NCI-H2227 (cell line): ENCODE data around the gene TM9SF1.
A peak's percentile ranks its signal among the peaks of the same experiment; 100 is the strongest.

ENCODE experiments used
- DNase-seq: peaks from one replicate; lab custom pipeline; 2025; ENCODE audit not compliant: unreplicated experiment; lab: John Stamatoyannopoulos, UW

The TM9SF1 gene

GRCh38 chr14:24197056-24197450 lies 1.8 kb upstream of the TM9SF1 start:
- no peak for DNase-seq

DNA sequence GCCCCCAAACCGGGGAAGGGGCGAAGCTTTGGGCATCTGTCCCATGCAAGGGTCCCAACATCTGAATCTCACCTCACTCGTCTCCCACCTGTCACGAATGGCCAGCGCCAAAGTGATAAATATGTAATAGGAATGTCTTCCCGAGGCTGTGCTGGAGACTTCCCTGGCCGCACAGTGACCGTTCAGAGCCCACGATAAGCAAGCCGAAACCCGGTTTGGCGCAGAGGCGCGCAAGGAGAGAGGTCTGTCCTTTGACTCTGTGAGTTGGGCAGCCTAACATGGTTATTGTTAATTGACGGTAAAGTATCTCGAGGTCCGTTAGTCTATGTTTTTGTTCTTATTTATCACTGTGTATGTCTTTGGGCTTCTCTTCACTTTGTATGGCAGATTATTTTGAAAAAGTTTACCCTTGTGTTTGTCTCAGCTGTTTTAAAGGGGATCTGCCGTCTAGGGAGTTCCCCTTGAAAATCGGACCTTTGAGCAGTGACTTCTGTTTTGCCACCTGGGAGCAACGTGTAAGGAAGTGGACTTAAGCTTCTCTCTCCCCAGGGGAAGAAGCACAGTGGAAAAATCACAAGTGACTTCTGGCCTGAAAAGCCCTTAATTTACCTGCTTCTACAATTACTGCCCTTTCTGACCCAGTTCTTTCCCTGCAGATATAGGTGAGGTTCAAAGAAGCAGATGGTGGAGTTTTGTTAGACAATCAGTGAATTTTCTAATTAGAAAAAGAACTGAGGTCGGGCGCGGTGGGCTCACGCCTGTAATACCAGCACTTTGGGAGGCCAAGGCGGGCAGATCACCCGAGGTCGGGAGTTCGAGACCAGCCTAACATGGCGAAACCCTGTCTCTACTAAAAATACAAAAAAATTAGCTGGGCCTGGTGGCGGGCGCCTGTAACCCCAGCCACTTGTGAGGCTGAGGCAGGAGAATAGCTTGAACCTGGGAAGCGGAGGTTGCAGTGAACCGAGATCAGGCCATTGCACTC lies 1.1 kb upstream of the TM9SF1 start:
- DNase-seq = peak; percentile 56

GRCh38 chr14:24194873-24195185 lies 412 bp downstream of the TM9SF1 start:
- DNase-seq = no peak

- DNase-seq = no peak
These were observed 912 bp downstream of the TM9SF1 start for GRCh38 chr14:24194186-24194872.

DNA sequence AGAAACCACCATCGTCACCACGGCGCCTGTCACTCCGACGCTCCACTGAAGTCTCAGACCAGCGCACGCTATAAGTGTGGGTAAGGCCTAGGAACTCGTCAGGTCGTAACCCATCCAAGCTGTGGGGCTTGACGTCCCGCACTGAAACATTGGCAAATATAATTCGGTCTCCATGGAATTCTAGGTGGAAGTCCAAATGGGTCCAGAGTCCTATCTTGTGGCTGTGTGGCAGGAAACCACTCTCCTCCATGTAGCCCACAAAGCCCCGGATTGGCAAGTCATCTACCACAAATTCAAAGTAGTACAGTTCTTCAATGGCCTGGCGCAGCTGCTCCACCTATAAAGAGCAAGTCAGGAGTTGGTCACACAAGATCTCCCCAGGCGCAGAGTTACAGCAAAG lies 2.3 kb downstream of the TM9SF1 start:
- DNase-seq = no peak

DNA sequence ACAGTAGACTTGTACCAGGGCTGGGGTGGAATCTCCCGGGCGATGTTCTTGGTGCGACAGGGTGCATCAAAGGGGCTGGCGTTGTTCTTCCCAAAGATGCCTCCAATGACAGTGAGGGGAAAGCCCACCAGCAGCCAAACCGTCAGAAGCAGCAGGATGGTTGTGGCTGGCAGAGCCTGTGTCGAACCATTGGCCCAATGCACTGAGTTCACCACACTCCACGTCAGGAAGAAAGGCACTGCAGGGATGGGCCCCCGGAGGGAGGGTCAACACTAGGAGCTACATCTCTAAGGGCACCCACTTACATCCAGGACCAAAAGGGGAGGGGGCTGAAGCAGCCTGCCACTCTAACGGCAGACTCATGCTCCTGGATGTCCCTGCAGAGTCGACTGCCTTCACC lies 4.8 kb downstream of the TM9SF1 start:
- no peak for DNase-seq

DNA sequence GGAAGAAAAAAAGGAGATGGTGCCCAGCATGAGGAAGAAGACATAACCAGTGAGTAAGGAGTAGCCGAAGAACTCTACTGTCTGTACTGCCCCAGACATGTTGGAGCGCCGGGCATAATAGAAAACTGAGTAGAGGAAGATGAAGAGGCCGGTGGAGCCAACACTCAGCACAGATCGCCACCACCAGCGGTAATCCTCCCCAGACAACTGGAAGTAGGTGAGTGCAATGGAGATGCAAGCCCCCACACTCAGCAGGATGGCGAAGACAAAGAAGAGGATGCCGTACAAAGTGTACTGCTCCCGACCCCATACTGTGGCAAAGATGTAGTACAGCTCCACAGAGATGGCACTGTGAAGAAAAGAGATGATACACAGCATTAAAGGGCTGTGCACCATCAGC lies 5.8 kb downstream of the TM9SF1 start:
- no peak for DNase-seq

DNA sequence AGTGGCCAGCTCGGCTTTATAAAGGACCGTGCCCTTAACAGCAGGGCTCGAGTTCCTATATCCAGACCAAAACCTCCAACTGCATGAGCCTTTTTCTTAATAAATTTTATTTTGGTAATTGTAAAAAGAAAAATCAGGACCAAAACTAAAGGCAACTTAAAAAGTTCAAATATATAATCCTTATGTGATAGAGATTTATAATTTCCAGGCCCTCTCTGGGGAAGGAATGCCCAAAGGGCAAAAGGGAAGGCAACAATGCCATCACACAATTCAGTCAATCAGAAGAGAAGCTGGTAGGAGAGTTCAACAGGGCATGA lies 6.2 kb downstream of the TM9SF1 start:
- no peak for DNase-seq

DNA sequence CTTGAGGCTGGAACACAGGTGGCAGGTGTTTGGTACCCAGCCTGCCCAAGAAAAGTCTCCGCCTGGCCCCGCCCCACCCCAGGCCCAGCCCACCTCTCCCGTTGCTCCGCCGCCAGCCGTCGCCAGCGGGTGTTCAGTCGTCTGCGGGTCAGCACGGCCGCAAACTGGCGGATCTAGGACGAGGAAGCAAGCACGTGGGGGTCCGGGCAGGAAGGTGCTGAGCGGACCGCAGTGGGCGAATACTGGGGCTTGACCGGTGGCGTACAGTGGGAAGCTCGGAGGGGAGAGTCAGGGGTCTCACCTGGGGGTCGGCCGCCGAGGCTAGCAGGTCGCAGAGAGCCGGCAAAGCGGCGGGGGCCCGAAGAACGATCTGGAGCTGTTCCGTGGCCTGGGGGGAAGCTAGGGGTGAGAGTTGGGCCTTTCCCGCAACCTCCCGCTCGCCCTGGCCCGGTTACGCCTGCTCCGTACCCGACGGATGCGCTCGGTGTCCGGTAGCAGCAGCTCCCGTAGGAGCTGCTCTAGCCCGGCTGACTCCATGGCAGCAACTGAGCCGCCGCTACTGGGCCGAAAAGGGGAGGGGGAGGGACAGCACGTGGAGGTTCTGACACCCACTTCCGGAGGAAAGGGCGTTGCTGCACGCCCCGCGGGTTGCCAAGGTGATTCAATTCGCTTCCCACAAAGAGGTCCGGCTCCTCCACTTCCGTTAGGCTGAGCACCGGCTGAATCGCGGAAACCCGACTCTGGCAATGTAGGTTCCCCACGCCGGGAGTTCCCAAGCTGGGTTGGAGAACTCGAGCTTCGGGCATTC lies 6.8 kb downstream of the TM9SF1 start, which contains the start of gene IPO4:
IPO4 (minus strand) TSS at position 566 of the 808 bp plus-strand sequence; CDS start at position 537, 29 bp downstream.
- DNase-seq = peak; percentile 97

DNA sequence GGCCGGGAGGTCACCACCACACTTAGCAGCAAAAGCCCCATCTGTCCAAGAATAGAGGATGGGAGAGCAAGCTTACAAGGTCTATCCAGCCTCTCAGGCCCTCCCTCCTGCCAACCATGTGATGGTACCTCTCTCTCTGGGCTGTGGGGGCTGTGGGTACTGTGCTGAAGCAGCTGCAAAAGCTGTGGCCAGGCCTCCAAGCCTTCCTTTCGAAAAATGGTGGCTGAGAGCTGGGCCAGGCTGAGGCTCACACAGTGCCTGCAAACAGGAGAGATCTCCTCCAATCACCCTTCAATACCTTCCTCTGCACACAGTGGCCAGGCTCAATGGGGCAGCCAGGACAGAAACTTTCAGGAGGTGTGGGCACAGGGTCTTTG lies 7.7 kb downstream of the TM9SF1 start:
- DNase-seq = no peak

DNA sequence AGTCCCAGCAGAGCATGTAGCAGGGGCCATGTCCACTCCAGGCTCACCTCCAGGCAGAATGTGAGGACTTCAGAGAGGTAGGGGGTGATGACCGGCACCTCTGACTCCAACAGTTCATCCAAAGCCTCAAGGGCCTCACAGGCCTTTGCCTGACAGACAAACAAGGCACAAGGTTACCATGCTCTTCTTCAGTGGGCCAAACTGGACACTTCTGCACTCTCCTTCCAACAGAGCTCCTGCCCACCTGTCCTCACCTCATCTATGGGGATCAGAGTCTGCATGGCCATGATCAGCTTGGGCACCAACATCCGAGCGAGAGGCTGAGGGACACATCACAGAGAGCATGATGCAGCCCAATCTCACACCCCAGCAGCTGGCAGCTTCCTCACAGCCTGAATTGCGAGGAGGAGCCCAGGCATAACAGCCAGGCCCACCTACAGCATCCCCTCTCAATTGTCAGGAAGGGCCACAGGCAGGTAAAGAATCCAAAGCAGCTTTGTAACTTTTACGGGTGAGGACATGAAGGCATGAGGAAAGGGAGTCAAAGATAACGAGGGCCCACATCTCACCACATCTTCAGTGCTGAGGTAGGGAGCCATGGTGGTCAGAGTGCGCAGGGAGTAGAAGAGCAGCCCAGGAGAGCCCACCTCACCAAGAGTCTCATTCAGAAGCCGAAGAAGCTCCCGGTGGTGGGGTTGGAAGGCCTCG lies 8.3 kb downstream of the TM9SF1 start:
- no peak for DNase-seq

GRCh38 chr14:24185741-24186140 lies 9.5 kb downstream of the TM9SF1 start:
- DNase-seq = no peak

DNA sequence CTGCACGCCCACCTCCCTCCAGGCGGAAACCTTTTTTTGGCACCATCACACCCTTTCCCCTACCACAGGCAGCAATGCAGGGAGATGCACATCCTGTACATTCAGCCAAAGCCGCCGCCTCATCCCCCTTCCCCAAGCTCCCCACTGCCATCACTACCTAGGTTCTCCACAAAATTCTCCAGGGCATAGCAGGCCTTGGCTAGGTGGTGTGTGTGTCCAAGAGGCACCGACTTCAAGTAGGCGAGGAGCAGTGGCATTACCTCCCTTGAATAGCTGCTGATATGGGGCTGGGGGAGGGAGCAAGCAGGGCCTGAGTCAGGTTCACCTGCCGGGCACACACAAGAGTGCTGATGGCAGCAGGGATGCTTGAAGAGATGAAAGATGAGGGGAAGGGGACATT lies 10.2 kb downstream of the TM9SF1 start:
- DNase-seq = no peak

GRCh38 chr14:24184104-24184970 lies 10.9 kb downstream of the TM9SF1 start:
- no peak for DNase-seq

DNA sequence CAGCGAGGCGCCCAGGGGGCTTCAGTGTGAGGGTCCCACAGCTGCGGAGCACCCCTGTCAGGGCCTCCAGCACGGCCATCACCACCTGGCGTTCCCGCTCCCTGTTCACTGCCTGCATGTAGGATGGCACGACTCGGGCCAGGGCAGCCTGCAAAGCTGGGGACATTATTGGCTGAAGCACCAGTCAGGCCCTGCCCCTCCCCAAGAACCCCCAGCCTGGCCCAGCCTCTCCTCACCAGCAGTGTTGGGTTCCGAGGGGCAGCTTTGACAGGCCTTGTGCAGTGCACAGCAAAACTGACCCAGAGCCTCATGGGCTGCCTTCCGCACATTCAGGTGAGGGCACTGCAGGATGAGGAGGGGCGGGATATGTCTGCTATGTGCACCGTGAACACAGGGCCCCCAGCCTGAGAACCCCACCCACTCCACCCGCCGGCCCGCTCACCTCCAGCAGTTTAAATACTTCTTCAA lies 12.2 kb downstream of the TM9SF1 start:
- DNase-seq = no peak

GRCh38 chr14:24182110-24182882 lies 12.9 kb downstream of the TM9SF1 start:
- no peak for DNase-seq

DNA sequence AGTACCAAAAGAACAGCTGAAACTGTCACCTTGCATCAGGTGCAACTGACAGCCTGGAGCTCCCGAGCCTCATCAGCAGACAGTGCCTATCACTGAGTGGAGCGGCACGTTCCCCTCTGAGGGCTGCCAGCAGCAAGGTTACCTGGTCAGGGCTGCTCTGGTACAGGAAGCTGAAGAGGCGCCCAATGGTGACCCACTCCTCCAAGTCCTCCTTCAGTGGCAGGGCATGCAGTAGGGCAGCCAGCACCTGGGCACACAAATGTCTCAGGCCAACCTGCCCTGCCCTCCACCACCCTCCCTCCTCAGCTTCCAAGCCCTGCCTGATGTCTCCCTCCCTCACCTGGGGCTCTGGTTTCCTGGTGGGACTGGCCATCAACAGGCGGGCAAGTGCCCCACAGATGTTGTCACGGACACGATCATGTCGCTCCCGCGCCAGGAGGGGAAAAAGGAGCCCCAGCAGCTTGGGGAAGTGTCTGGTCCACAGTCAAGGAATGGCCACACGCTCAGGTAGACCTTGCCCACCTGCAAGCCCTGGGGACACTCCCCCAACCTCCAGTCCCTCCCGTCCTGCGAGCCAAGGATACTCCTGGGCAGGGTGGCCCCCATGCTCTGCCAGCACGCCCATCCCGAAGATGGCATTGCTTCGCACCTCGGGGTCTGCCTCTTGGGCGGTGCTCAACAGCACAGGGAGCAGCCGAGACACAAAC lies 13.7 kb downstream of the TM9SF1 start:
- DNase-seq = no peak

GRCh38 chr14:24179961-24180796 lies 15.1 kb downstream of the TM9SF1 start:
- no peak for DNase-seq
